Putamen (tissue), 1 donor: ENCODE results near the gene KIAA1210.
A peak's percentile ranks its signal among the peaks of the same experiment; 100 is the strongest.

Experiments used
- DNase-seq: peaks from one replicate; pipeline ENCODE4 v3.0.0-alpha.2; 2016; ENCODE audit warnings: low spot score

Gene KIAA1210

GRCh38 chrX:119127650-119128049, at the start of gene KIAA1210:
Gene KIAA1210 (minus strand): TSS chrX:119127812. CDS start chrX:119123642, 4,170 bp downstream.
- no peak for DNase-seq

GRCh38 chrX:119177278-119177677, 49.7 kb upstream of the KIAA1210 start:
- no peak for DNase-seq

- DNase-seq = no peak
Measured at GRCh38 chrX:119174900-119175299, 47.3 kb upstream of the KIAA1210 start.

- DNase-seq = no peak
Measured at GRCh38 chrX:119168104-119168503, 40.5 kb upstream of the KIAA1210 start.

GRCh38 chrX:119158226-119158625, 30.6 kb upstream of the KIAA1210 start:
- DNase-seq = no peak

GRCh38 chrX:119156241-119156640, 28.6 kb upstream of the KIAA1210 start:
- DNase-seq = no peak

- no peak for DNase-seq
Measured at GRCh38 chrX:119155416-119156035, 27.9 kb upstream of the KIAA1210 start.

GRCh38 chrX:119151051-119151380, 23.4 kb upstream of the KIAA1210 start:
- DNase-seq = no peak

GRCh38 chrX:119150163-119151050, 22.8 kb upstream of the KIAA1210 start:
- DNase-seq = no peak

- no peak for DNase-seq
Measured at GRCh38 chrX:119147486-119147885, 19.9 kb upstream of the KIAA1210 start.

GRCh38 chrX:119145241-119145653, 17.6 kb upstream of the KIAA1210 start:
- DNase-seq = no peak

- no peak for DNase-seq
Measured at GRCh38 chrX:119134466-119134865, 6.9 kb upstream of the KIAA1210 start.

- DNase-seq = no peak
Measured at GRCh38 chrX:119132961-119133360, 5.3 kb upstream of the KIAA1210 start.

GRCh38 chrX:119132316-119132715, 4.7 kb upstream of the KIAA1210 start:
- no peak for DNase-seq

- DNase-seq = no peak
Measured at GRCh38 chrX:119130911-119131310, 3.3 kb upstream of the KIAA1210 start.

- DNase-seq = no peak
Measured at GRCh38 chrX:119121341-119121740, 6.3 kb downstream of the KIAA1210 start.

- peak; percentile 11 for DNase-seq
Measured at GRCh38 chrX:119118780-119119395, 8.7 kb downstream of the KIAA1210 start.

- DNase-seq = no peak
Measured at GRCh38 chrX:119107206-119107605, 20.4 kb downstream of the KIAA1210 start.

- no peak for DNase-seq
Measured at GRCh38 chrX:119105826-119106225, 21.8 kb downstream of the KIAA1210 start.

GRCh38 chrX:119101168-119101567, 26.4 kb downstream of the KIAA1210 start:
- no peak for DNase-seq

GRCh38 chrX:119095936-119096335, 31.7 kb downstream of the KIAA1210 start:
- DNase-seq = no peak

GRCh38 chrX:119094819-119095218, 32.8 kb downstream of the KIAA1210 start:
- no peak for DNase-seq
